ENCODE data around the gene MMP24OS. TPM values are rescaled to one million over a fixed set of nuclear protein-coding genes. Genes with fewer than 3 reads are reported as not detected.

The MMP24OS gene
- total RNA-seq, 6 experiments from 2014 or later: 91.7 to 117 (median 105) TPM

- Mint-ChIP-seq H3K36me3 (ENCODE audit: low read depth) (peaks cover 29% of the 10 kb centered on the region), H3K4me1 (ENCODE audit: low read depth) (peaks cover 79% of the 10 kb centered on the region), H3K27ac (no peak overlapping the region), H3K27me3 (ENCODE audit: insufficient read depth) (no peaks in the 10 kb centered on the region; the same call in none of the 2 replicates), H3K9me3 (no peaks in the 10 kb centered on the region), H3K4me3 (no peak overlapping the region)
- DNase-seq: no peak
- TF ChIP-seq, protein P1, sequence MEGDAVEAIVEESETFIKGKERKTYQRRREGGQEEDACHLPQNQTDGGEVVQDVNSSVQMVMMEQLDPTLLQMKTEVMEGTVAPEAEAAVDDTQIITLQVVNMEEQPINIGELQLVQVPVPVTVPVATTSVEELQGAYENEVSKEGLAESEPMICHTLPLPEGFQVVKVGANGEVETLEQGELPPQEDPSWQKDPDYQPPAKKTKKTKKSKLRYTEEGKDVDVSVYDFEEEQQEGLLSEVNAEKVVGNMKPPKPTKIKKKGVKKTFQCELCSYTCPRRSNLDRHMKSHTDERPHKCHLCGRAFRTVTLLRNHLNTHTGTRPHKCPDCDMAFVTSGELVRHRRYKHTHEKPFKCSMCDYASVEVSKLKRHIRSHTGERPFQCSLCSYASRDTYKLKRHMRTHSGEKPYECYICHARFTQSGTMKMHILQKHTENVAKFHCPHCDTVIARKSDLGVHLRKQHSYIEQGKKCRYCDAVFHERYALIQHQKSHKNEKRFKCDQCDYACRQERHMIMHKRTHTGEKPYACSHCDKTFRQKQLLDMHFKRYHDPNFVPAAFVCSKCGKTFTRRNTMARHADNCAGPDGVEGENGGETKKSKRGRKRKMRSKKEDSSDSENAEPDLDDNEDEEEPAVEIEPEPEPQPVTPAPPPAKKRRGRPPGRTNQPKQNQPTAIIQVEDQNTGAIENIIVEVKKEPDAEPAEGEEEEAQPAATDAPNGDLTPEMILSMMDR (IDR thresholded peaks at IDR 0.05): no peak
Observed at GRCh38 chr20:35325401-35325800, 47.5 kb upstream of the MMP24OS start.

DNA sequence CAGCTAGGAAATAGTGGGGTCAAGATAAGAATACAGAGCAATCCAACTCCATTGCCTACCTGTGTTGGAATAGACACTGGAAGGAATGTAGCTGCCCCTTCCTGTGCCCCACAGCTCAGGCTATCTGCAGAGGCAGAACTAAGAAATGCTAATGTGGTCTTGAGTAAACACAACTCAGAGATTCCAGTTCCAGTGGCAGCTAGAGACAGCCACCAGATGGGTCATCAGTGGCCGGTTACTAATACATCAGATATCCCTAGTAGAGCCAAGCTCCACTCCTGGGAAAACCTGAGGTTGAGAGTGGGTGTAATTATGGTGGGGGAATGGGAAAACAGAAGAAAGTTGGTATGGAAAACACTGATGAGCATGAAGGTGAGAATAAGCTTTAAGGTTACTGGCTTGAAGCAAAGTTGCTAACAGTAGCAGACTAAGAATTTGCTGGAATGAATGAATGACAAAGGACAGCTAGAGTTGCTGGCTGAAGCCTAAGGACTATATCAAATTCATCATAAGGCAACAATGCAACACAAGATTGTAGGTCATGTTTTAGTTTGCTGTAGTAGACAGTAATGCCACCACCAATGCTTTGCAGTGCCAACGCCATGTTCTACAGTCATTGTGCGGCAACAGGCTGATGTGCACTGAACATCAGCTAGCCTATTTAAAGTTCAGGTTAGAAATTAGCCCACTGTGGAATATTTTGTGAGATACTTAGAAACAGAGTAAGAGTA lies 42.6 kb upstream of the MMP24OS start:
- H3K27ac Mint-ChIP-seq: peak overlapping the region; percentile 89
- H3K36me3 Mint-ChIP-seq (ENCODE audit: low read depth): peaks cover 22% of the 10 kb centered on the region
- H3K9me3 Mint-ChIP-seq: no peaks in the 10 kb centered on the region
- H3K4me3 Mint-ChIP-seq: peak overlapping the region; percentile 56
- H3K27me3 Mint-ChIP-seq (ENCODE audit: insufficient read depth): no peaks in the 10 kb centered on the region; the same call in none of the 2 replicates
- TF ChIP-seq, protein P1 (IDR thresholded peaks at IDR 0.05): no peak
- H3K4me1 Mint-ChIP-seq (ENCODE audit: low read depth): peaks cover 74% of the 10 kb centered on the region
- DNase-seq: peak; percentile 86

DNA sequence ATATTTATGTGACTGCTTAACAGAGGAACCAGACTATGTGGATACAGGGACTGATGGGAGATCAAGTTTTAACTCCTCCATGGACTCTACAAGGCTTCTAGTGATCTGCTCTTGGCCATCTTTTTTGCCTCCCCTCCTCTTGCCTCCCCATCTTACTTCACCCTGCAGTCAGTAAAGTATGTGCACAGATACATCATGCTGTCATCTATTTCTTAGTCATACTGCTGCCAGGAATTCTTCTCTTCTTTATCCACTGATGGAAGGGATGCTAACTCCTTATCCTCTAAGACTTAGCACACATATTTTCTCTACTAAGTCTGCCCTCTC lies 41.9 kb upstream of the MMP24OS start:
- Mint-ChIP-seq H3K36me3 (ENCODE audit: low read depth) (peaks cover 15% of the 10 kb centered on the region), H3K27me3 (ENCODE audit: insufficient read depth) (no peaks in the 10 kb centered on the region; the same call in none of the 2 replicates), H3K9me3 (no peaks in the 10 kb centered on the region), H3K4me3 (peak overlapping the region; percentile 56), H3K27ac (peak overlapping the region; percentile 89), H3K4me1 (ENCODE audit: low read depth) (peaks cover 74% of the 10 kb centered on the region)
- DNase-seq: peak; percentile 50
- TF ChIP-seq, protein P1 (IDR thresholded peaks at IDR 0.05): no peak

DNA sequence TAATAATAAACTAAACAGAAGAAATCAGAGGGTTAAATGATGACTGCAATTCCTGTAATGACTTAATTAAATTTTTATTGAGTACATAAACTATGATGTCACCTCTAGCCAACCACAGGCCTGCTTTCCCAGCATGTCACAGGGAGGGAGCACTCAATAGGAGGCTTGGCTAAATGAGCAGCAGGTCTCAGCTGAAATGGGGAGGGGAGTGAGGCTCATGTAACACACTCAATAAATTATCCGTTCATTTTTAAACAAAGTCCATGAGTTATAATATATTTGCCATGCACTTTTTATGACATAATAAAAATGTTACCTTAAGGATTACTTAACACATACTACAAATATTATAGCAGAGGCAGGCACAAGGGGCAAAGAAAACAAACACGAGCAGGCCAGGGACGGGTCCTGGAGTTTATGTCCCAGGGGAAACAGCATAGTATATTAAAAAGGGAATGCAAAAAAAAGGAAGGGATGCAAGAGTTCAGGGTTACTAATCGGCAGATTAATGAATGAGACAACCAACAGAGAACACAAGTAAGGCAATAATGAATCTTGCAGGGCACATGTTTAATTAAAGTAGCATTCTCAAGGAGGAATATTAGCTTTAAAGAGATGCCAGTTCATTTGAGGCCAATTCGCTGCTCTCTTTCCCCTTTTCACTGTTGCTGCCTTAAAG lies 41.4 kb upstream of the MMP24OS start:
- Mint-ChIP-seq H3K9me3 (no peaks in the 10 kb centered on the region), H3K27me3 (ENCODE audit: insufficient read depth) (no peaks in the 10 kb centered on the region; the same call in none of the 2 replicates), H3K4me1 (ENCODE audit: low read depth) (peaks cover 77% of the 10 kb centered on the region), H3K27ac (peak overlapping the region; percentile 89), H3K36me3 (ENCODE audit: low read depth) (peaks cover 18% of the 10 kb centered on the region), H3K4me3 (peak overlapping the region; percentile 61)
- TF ChIP-seq, protein P1 (IDR thresholded peaks at IDR 0.05): no peak
- DNase-seq: no peak

DNA sequence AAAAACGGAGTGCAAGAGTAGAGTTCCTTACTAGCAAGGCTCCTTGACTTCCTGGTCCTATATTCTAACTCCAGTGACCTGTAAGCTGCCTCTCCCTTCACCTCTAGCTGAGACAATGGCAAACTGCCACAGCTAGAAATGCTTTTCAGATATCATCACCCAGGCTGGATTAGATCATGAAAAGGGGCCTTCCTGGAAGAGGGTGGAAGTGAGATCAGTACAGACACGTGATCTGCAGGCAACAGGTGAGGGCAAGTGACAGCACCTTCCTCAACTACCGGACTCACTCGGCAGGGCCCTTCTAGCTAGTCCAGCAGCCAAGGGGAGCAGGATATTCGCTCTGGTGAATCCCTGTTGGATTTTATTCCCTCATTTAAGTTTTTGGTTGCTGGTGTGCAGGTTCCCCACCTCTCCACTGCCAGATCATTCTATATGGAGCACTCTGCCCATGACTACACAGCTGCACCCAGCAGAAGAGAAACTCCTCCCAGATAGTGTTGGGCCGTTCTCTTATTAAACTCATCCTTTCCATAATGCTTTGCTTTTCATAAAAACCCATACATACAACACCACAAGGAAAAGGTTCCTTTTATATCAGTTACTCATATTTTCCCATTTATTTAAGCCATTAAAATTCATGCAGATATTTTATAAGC lies 40.7 kb upstream of the MMP24OS start:
- no peaks in the 10 kb centered on the region for H3K9me3 Mint-ChIP-seq
- H3K27me3 Mint-ChIP-seq (ENCODE audit: insufficient read depth): no peaks in the 10 kb centered on the region; the same call in none of the 2 replicates
- peak overlapping the region; percentile 61 for H3K4me3 Mint-ChIP-seq
- DNase-seq: peak; percentile 79
- peaks cover 80% of the 10 kb centered on the region for H3K4me1 Mint-ChIP-seq (ENCODE audit: low read depth)
- TF ChIP-seq, protein P1 (IDR thresholded peaks at IDR 0.05): no peak
- peak overlapping the region; percentile 89 for H3K27ac Mint-ChIP-seq
- peaks cover 19% of the 10 kb centered on the region for H3K36me3 Mint-ChIP-seq (ENCODE audit: low read depth)

Measured in HFFc6 (cell line).